Measurements from ENCODE around the gene HCN2.

GRCh38 chr19:579111-579841 lies 10.4 kb upstream of the HCN2 start:
- TF ChIP-seq CTCF (conservative IDR thresholded peaks at IDR 0.05 in 1 of 2, IDR thresholded peaks at IDR 0.05 in 1 of 2; ENCODE audit: extremely low read depth in 1 of 2, insufficient read depth in 1 of 2, low read depth in 1 of 2, low read length in 2 of 2): no peak
- TF ChIP-seq EZH2 (IDR thresholded peaks at IDR 0.05; ENCODE audit: borderline replicate concordance, low read length): no peak
